Esophagus squamous epithelium (tissue), 4 donors: ENCODE results near the gene FANK1.

ENCODE experiments used
- POLR2A ChIP-seq, 4 donors: fragments of 450-650 bp; IDR thresholded peaks; one replicate each; pipeline ENCODE4 v1.6.1; 2017; ENCODE audit warnings: antibody characterized with exemption in 4 of 4, mild to moderate bottlenecking in 4 of 4, moderate library complexity in 3 of 4
- TF ChIP-seq, protein P1 (sequence below), 6 experiments: fragments of 450-650 bp in 4 of 6; fragments of 200-600 bp in 2 of 6; sonication (generic) in 2 of 6; IDR thresholded peaks; one replicate each; pipeline ENCODE4 v1.5.1; 2016 to 2019; ENCODE audit warnings: antibody characterized with exemption in 6 of 6, mild to moderate bottlenecking in 4 of 6, moderate library complexity in 4 of 6

DNA sequence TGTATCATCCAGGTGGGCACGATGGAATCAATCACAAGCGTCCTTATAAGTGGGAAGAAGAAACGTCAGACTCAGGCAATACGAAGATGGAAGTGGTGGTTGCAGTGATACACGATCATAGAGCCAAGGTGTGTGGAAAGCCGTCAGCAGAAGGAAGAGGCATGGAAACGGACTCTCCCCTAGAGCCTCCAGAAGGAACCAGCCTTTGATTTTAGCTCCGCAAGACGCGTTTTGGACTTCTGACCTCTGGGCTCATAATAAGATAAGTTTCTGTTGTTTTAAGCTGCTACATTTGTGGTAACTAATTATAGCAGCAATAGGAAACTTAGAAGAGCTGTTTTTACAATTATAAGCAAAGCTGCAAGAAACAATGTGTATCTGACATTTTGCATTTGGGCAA is 14.8 kb downstream of the FANK1 start:
- TF ChIP-seq, protein P1, sequence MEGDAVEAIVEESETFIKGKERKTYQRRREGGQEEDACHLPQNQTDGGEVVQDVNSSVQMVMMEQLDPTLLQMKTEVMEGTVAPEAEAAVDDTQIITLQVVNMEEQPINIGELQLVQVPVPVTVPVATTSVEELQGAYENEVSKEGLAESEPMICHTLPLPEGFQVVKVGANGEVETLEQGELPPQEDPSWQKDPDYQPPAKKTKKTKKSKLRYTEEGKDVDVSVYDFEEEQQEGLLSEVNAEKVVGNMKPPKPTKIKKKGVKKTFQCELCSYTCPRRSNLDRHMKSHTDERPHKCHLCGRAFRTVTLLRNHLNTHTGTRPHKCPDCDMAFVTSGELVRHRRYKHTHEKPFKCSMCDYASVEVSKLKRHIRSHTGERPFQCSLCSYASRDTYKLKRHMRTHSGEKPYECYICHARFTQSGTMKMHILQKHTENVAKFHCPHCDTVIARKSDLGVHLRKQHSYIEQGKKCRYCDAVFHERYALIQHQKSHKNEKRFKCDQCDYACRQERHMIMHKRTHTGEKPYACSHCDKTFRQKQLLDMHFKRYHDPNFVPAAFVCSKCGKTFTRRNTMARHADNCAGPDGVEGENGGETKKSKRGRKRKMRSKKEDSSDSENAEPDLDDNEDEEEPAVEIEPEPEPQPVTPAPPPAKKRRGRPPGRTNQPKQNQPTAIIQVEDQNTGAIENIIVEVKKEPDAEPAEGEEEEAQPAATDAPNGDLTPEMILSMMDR (IDR thresholded peaks at IDR 0.05): no peak
- TF ChIP-seq POLR2A (IDR thresholded peaks at IDR 0.05): no peak
